Small intestine (tissue), 7 donors: Measurements from ENCODE around the gene ATP6V0E1. TPM values are rescaled to one million over a fixed set of nuclear protein-coding genes. Genes with fewer than 3 reads are reported as not detected.
A peak's percentile ranks its signal among the peaks of the same experiment; 100 is the strongest.
"Not testable (repeated sequence)": the region's sequence is repeated elsewhere in the genome, so short reads cannot be mapped to it uniquely, and the experiment has no call there.

ENCODE experiments used
- DNase-seq, 2 donors: peaks; one replicate each; pipeline versions ENCODE4 v3.0.0 to v3.0.0-alpha.2; 2013
- FAIRE-seq: peaks from 2 replicates; lab custom pipeline; 2012; peaks lifted over from hg19 to GRCh38; lab: Jason Lieb, UNC
- H3K27ac ChIP-seq, 3 donors: one replicate each; pipeline ENCODE4 v1.5.1; 2013; ENCODE audit warnings: low read length in 2 of 3, mild to moderate bottlenecking in 2 of 3, control low read depth in 1 of 3, inconsistent platforms in 1 of 3, low read depth in 1 of 3, moderate library complexity in 1 of 3
- H3K27me3 ChIP-seq, 3 donors: one replicate each; pipeline ENCODE4 v1.6.1; 2013; ENCODE audit warnings: low read length in 3 of 3, inconsistent platforms in 1 of 3; ENCODE audit not compliant: control insufficient read depth in 3 of 3, insufficient read depth in 3 of 3
- H3K36me3 ChIP-seq, 3 donors: one replicate each; pipeline ENCODE4 v1.6.1; 2013; ENCODE audit warnings: low read length in 3 of 3, inconsistent platforms in 1 of 3, low read depth in 1 of 3, mild to moderate bottlenecking in 1 of 3, moderate library complexity in 1 of 3; ENCODE audit not compliant: control insufficient read depth in 3 of 3, insufficient read depth in 2 of 3
- H3K4me1 ChIP-seq, 3 donors: one replicate each; pipeline ENCODE4 v1.6.1; 2013; ENCODE audit warnings: low read length in 2 of 3, inconsistent platforms in 1 of 3, low read depth in 1 of 3, mild to moderate bottlenecking in 1 of 3, moderate library complexity in 1 of 3; ENCODE audit not compliant: control insufficient read depth in 3 of 3, insufficient read depth in 2 of 3
- H3K4me3 ChIP-seq, 3 donors: one replicate each; pipeline ENCODE4 v1.5.1; 2013; ENCODE audit warnings: low read length in 3 of 3, control low read depth in 1 of 3, inconsistent platforms in 1 of 3, low read depth in 1 of 3, mild to moderate bottlenecking in 1 of 3, moderate library complexity in 1 of 3
- H3K9me3 ChIP-seq, 2 donors: one replicate each; pipeline ENCODE4 v1.6.1; 2013; ENCODE audit warnings: low read depth in 1 of 2, low read length in 1 of 2; ENCODE audit not compliant: control insufficient read depth in 2 of 2, insufficient read depth in 1 of 2
- WGBS, 3 donors: extraction: QIAGEN DNeasy Blood & Tissue Kit; methylation state at CpG; one replicate each; pipeline ENCODE4 v1.1.7; 2013; 5-methylcytosine and 5-hydroxymethylcytosine counted together
- polyA plus RNA-seq, 4 donors: library from polyadenylated mRNA; stranded (reverse) in 3 of 4; unstranded in 1 of 4; fragments of 200-250 nt in 3 of 4; fragments of 120-200 nt in 1 of 4; gene quantifications; one replicate each; pipeline versions ENCODE4 v1.2.1 to v1.2.3, GENCODE V29; 2013
- donor health status: healthy with polysubstance abuse.
- donor health status: control.
- donor health status: control.
- donor health status: Bipolar disorder and iron deficiency.
- donor health status: healthy.

ATP6V0E1 gene
- polyA plus RNA-seq, 4 donors, result 170 to 230 (median 199) TPM

DNA sequence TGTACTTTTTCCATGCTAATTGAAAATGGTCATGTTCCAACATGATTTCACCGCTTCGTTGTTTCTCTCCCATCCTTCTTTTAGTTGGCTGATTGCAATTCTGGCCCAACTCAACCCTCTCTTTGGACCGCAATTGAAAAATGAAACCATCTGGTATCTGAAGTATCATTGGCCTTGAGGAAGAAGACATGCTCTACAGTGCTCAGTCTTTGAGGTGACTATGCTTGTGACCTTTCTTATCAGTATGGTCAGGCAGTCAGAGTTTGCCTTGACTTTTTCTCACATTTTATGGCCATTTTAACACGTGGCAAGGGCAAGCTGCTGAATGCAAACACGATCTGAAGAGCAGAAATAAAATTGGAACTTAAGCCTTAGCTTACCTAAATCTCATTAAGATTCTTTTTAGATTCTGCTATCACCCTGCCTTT lies 36.6 kb downstream of the ATP6V0E1 start:
- Histone ChIP-seq H3K27me3 (no peaks in the 10 kb centered on the region), H3K9me3 (no peaks in the 10 kb centered on the region), H3K4me3 (no peak overlapping the region), H3K4me1 (peaks cover 0 to 7% (median 0%) of the 10 kb centered on the region in 3 donors), H3K27ac (no peak overlapping the region), H3K36me3 (peaks cover 6 to 28% (median 11%) of the 10 kb centered on the region in 3 donors)
- FAIRE-seq, result no peak
- no peak for DNase-seq
- 65 to 75% (median 72%) methylated on average over 5 of the region's 5 CpGs for WGBS, 3 donors

DNA sequence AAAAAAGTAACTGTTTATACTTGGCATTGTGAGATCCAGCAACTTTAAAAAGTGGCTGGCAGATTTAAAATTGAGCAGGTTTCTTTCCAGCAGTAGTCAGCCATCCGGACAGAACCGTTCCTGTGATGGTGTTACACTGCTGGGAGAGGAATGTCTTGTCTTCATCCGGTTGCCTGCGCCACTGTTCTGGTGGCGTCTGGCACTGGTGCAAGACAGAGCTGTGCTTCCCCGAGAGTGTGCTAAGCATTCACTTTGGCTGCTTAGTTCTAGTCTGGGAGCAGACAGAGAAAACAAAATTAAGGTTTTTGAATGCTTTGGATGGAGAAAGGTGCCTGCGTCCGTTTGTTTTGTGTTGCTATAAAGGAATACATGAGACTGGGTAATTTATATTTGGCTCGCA lies 37.1 kb downstream of the ATP6V0E1 start:
- no peak overlapping the region for H3K4me3 ChIP-seq
- DNase-seq (no peak), FAIRE-seq (no peak)
- peaks cover 0 to 2% (median 0%) of the 10 kb centered on the region in 3 donors for H3K4me1 ChIP-seq
- no peak overlapping the region for H3K27ac ChIP-seq
- no peaks in the 10 kb centered on the region for H3K27me3 ChIP-seq
- WGBS, 3 donors, result 77 to 95% (median 91%) methylated on average over 9 of the region's 9 CpGs
- no peaks in the 10 kb centered on the region for H3K9me3 ChIP-seq
- peaks cover 6 to 32% (median 11%) of the 10 kb centered on the region in 3 donors for H3K36me3 ChIP-seq

DNA sequence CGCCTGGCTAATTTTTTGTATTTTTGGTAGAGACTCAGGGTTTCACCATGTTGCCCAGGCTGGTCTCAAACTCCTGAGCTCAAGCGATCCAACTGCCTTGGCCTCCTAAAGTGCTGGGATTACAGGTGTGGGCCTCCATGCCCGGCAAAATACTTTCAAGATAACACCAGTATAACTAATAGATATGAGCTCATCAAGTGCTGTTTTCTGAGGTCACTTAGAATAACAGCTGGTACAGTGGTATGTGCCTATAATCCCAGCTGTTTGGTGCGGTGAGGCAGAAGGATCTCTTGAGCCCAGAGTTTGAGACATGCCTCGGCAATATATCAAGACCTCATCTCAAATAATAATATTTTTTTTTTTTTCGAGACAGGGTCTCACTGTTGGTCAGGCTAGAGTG lies 42.1 kb downstream of the ATP6V0E1 start:
- FAIRE-seq, result no peak
- Histone ChIP-seq H3K4me1 (peaks cover 0 to 10% (median 8%) of the 10 kb centered on the region in 3 donors), H3K4me3 (no peak overlapping the region), H3K27me3 (no peaks in the 10 kb centered on the region), H3K27ac (no peak overlapping the region), H3K9me3 (no peaks in the 10 kb centered on the region), H3K36me3 (peaks cover 6 to 35% (median 9%) of the 10 kb centered on the region in 3 donors)
- WGBS, 3 donors, result 79 to 84% (median 80%) methylated on average over 6 of the region's 6 CpGs
- DNase-seq, result no peak

DNA sequence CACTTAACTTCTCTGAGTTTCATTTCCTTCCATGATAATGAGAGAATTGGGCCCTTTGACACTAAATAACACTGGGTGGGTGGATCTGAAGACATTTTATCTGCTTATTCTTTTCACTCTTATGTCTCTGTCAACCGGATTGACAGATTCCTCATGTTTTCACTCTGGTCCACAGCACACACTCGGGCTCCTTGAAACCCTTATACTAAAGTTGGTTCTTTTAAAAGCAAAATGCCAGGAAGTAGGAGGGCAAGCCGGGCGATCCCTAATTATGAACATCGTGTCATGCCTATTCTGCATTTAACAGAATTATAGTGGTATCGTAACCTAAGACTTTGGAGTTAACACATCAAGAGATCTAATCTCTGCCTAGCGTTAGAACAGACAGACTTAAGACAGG lies 44.3 kb downstream of the ATP6V0E1 start:
- Histone ChIP-seq H3K4me3 (no peak overlapping the region), H3K9me3 (no peaks in the 10 kb centered on the region), H3K36me3 (peaks cover 0 to 20% (median 3%) of the 10 kb centered on the region in 3 donors), H3K27me3 (no peaks in the 10 kb centered on the region), H3K27ac (no peak overlapping the region), H3K4me1 (peaks cover 0 to 10% (median 8%) of the 10 kb centered on the region in 3 donors)
- no peak for DNase-seq
- 66 to 82% (median 77%) methylated on average over 7 of the region's 7 CpGs for WGBS, 3 donors
- no peak for FAIRE-seq

DNA sequence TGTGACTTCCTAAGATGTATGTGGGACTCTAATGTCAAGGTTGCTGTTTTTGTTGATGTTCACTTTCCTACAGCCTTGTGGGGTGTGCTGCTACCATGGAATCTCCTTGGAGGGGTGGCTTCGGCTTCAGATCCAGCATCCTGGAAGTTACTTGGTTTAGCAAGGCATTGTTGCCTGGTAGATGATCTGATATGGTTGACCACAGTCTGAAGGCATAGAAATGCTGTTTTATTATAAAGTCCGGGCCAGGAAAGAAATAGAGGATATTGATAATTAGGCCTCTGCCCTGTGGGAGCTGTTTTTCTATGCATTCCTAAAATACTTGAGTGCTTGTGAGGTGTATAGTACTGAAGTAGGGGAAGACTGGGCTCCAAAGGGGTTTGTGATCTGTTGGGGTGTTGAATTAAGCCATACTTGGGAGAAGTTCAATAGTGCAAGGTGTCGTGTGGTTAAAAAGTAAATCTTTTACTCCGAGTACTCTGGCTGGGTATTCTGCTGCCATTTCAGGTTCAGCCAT lies 45.3 kb downstream of the ATP6V0E1 start:
- Histone ChIP-seq H3K4me1 (peaks cover 0 to 10% (median 8%) of the 10 kb centered on the region in 3 donors), H3K4me3 (no peak overlapping the region), H3K27me3 (no peaks in the 10 kb centered on the region), H3K9me3 (no peaks in the 10 kb centered on the region), H3K27ac (peak overlapping the region in 1 of 3 donors; percentile 82), H3K36me3 (peaks cover 0 to 12% (median 2%) of the 10 kb centered on the region in 3 donors)
- FAIRE-seq (no peak), DNase-seq (no peak)
- WGBS, 3 donors, result 81 to 86% (median 81%) methylated on average over 4 of the region's 4 CpGs

DNA sequence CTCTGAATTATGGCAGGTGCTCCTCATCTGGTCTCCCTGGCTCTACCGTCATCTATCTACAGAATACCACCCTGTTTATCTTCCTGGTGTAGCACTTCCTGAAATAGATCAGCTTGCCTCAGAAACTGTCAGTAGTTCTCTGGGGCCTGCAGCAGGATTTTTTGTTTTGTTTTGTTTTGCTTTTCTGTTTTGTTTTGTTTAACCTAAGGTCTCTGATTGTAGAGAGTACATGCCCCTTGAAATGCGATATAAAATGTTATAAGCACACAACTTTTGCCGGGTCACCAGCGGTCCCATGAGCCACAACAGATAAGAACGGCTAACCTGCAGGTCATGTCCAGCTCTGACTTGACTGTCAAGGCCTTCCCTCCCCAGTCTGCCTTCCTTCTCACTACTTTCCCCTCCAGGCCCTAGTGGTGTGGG lies 45.9 kb downstream of the ATP6V0E1 start:
- Histone ChIP-seq H3K27me3 (no peaks in the 10 kb centered on the region), H3K9me3 (no peaks in the 10 kb centered on the region), H3K36me3 (peaks cover 0 to 11% (median 6%) of the 10 kb centered on the region in 3 donors), H3K27ac (peak overlapping the region in 2 of 3 donors; percentile 22 to 82), H3K4me1 (peaks cover 0 to 10% (median 8%) of the 10 kb centered on the region in 3 donors), H3K4me3 (no peak overlapping the region)
- DNase-seq (no peak), FAIRE-seq (no peak)
- WGBS, 3 donors, result 34 to 64% (median 51%) methylated on average over 5 of the region's 5 CpGs

DNA sequence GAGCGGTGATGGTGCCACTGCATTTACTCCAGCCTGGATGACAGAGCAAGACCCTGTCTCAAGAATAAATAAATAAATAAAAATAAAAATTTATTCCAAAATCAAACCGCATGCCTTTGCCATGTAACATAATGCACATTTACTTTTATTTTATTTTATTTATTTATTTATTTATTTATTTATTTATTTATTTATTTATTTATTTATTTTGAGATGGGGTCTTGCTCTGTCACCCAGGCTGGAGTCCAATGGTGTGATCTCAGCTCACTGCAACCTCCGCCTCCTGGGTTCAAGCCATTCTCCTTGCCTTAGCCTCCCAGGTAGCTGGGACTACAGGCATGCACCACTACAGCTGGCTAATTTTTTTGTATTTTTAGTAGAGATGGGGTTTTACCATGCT lies 48.5 kb downstream of the ATP6V0E1 start:
- WGBS, 3 donors, result 97 to 99% (median 97%) methylated on average over 3 of the region's 3 CpGs
- not testable (repeated sequence) for H3K9me3 ChIP-seq, H3K4me3 ChIP-seq, FAIRE-seq, DNase-seq, H3K27ac ChIP-seq, H3K27me3 ChIP-seq
- Histone ChIP-seq H3K4me1 (peaks cover 0 to 10% (median 8%) of the 10 kb centered on the region in 3 donors), H3K36me3 (peaks cover 0 to 12% (median 7%) of the 10 kb centered on the region in 3 donors)

DNA sequence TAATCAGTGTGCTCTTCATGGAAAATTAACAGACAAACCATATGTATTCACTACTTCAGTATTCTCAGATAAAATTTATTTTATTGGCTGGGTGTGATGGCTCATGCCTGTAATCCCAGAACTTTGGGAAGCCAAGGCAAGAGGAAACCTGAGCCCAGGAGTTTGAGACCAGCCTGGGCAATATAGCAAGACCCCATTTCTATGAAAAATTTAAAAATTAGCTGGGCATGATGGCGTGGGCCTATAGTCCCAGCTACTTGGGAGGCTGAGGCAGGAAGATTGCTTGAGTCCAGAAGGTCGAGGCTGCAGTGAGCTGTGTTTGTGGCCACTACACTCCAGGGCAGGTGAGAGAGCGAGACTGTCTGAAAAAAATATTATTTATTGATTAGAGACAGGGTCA lies 49.2 kb downstream of the ATP6V0E1 start:
- WGBS, 3 donors, result 96 to 97% (median 96%) methylated on average over 3 of the region's 3 CpGs
- H3K4me1 ChIP-seq, result peaks cover 0 to 10% (median 8%) of the 10 kb centered on the region in 3 donors

More for the DNA sequence above, 49.2 kb downstream of the ATP6V0E1 start:
- no peaks in the 10 kb centered on the region for H3K27me3 ChIP-seq
- FAIRE-seq (no peak), DNase-seq (no peak)
- peaks cover 0 to 12% (median 7%) of the 10 kb centered on the region in 3 donors for H3K36me3 ChIP-seq
- H3K9me3 ChIP-seq, result no peaks in the 10 kb centered on the region
- H3K4me3 ChIP-seq, result no peak overlapping the region
- H3K27ac ChIP-seq, result no peak overlapping the region
